HG03175 (cell line): ENCODE data around the gene CFAP20DC.
"Not testable (repeated sequence)": the region's sequence is repeated elsewhere in the genome, so short reads cannot be mapped to it uniquely, and the experiment has no call there.

Experiments used
- ATAC-seq: cut with Tn5 transposase; IDR thresholded peaks from one replicate; pipeline ENCODE4 v1.9.1; 2021; ENCODE audit warnings: mild to moderate bottlenecking, moderate library complexity; ENCODE audit not compliant: unreplicated experiment

CFAP20DC gene

GRCh38 chr3:58824285-58824684, 225.5 kb downstream of the CFAP20DC start:
- no peak for ATAC-seq

DNA sequence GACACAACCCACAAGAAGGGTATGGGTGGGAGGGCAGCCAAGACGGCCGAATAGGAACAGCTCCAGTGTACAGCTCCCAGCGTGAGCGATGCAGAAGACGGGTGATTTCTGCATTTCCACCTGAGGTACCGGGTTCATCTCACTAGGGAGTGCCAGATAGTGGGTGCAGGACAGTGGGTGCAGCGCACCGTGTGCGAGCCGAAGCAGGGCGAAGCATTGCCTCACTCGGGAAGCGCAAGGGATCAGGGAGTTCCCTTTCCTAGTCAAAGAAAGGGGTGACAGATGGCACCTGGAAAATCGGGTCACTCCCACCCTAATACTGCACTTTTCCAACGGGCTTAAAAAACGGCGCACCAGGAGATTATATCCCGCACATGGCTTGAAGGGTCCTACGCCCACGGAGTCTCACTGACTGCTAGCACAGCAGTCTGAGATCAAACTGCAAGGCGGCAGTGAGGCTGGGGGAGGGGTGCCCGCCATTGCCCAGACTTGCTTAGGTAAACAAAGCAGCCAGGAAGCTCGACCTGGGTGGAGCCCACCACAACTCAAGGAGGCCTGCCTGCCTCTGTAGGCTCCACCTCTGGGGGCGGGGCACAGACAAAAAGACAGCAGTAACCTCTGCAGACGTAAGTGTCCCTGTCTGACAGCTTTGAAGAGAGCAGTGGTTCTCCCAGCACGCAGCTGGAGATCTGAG, 243.1 kb downstream of the CFAP20DC start:
- not testable (repeated sequence) for ATAC-seq

- ATAC-seq, result no peak
Observed at GRCh38 chr3:58804914-58805313, 244.9 kb downstream of the CFAP20DC start.

- no peak for ATAC-seq
Observed at GRCh38 chr3:58801541-58801940, 248.3 kb downstream of the CFAP20DC start.

DNA sequence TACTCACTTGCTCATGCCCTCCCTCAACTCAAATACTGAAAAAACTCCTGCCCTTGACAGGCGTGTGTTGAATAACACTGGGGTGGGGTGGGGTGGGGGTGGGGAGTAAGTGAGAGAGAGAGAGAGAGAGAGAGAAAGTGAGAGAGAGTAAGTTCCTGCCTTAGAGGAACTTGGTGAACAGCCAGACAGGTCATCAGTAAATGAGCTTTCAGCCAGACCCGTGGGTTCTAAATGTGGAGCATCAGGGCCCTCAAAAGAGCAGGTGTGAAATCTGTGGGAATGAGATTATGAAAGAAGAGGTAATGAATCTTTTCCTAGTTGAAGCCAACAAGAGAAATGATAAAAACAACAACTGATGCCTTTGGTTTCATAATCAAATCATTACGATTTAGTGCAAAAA, 248.9 kb downstream of the CFAP20DC start:
- no peak for ATAC-seq

GRCh38 chr3:58800032-58800431, 249.8 kb downstream of the CFAP20DC start:
- ATAC-seq, result no peak

DNA sequence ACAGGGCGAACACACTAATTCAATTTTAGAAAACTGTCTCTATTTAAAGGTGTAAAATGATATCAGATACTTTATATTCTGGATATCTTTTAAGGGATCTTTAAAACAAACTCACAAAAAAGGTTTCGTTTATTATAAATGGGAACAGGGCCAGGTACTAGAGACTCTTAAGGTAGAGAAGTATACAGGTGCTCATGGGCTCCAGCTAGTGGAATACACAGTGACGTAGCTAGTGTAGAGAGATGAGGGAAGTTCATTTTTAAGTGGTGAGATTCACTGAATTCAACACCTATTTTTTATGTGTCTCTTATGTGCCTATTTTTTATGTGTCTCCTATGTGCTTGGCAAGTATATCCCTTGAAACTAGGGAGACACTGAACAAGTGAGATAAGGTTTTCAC, 250.6 kb downstream of the CFAP20DC start:
- no peak for ATAC-seq

- no peak for ATAC-seq
Observed at GRCh38 chr3:58798312-58798711, 251.5 kb downstream of the CFAP20DC start.

GRCh38 chr3:58794750-58795149, 255.1 kb downstream of the CFAP20DC start:
- ATAC-seq, result no peak

DNA sequence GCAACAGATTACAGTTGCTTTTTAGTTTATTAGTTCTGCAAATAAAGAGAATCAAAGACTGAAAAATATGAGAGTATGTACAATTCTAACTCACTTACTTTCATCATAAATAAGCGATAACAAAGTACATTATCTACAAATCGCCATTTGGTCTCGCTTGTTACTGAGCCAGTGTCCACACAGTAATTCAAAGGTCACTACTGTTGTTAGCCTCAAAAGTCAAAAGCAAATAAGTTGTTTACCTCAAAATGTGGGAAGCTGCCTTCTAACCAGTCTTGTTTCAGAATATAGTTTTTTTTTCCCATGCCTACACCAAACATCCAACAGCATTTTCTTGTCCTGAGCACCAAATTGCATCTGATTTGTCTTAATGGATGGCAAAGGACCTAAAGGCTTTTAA, 255.9 kb downstream of the CFAP20DC start:
- no peak for ATAC-seq

GRCh38 chr3:58792921-58793451, 256.8 kb downstream of the CFAP20DC start:
- no peak for ATAC-seq

DNA sequence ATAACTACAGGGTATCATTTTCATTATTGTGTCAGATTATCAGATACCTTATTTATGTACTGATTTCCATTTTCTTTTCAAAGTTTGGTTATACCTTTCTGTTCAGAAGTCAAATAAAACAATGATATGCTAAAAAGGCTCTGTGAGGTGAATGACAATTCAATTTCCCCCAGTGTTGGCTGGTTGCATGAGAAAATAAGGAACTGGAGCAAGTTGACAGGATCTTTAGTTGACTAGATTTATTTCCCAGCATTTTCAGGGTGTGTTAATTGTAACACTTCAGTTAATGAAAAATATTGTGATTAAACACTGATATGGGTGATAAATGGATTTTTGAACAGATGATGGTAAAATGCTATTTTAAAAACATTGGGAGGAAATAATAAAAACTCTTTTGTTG, 260.4 kb downstream of the CFAP20DC start:
- no peak for ATAC-seq

DNA sequence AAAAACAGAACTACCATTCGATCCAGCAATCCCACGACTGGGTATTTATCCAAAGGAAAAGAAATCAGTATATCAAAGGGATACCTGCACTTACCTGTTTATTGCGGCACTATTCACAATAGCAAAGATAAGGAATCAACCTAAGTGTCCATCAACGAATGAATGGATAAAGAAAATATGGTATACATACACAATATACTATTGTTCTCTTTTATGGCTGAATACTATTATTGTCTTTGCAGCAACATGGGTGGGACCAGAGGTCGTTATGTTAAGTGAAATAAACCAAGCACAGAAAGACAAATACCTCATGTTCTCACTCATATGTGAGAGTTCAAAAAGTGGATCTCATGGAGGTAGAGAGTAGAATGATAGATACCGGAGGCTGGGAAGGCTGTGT, 264.9 kb downstream of the CFAP20DC start:
- ATAC-seq, result no peak

- no peak for ATAC-seq
Observed at GRCh38 chr3:58784425-58784824, 265.4 kb downstream of the CFAP20DC start.

DNA sequence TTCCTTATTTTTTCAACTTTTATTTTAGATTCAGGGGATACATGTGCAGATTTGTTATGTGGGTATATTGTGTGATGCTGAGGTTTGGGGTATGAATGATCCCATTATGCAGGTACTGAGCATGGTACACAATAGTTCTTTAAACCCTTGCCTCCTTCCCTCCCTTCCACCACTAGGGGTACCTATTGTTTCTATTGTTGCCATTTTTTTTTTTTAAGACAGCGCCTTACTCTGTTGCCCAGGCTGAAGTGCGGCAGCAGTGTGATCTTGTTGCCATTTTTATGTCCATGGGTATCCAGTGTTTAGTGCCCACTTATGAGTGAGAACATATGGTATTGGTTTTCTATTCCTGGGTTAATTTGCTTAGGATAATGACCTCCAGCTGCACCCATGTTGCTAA, 266.0 kb downstream of the CFAP20DC start:
- no peak for ATAC-seq

GRCh38 chr3:58779934-58780333, 269.9 kb downstream of the CFAP20DC start:
- no peak for ATAC-seq

- ATAC-seq, result no peak
Observed at GRCh38 chr3:58776231-58776630, 273.6 kb downstream of the CFAP20DC start.

DNA sequence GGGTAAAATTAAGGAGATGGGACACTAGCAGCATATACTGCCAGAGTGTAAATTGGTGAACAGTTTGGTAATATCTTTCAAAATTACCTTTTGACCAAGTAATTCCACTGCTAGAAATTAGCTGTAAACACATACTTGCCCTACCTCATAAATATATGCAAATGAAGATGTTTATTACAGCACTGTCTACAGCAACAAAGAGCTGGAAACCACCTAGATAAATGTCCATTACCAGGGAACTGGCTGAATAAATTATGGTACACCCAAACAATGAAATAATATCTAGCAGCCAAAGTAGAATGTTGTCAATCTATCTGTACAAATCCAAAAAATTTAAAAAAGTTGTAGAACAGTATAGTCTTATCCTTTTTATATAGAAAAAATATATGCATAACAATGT, 277.4 kb downstream of the CFAP20DC start:
- ATAC-seq, result no peak

GRCh38 chr3:58769065-58769464, 280.8 kb downstream of the CFAP20DC start:
- no peak for ATAC-seq

GRCh38 chr3:58766587-58767282, 283.1 kb downstream of the CFAP20DC start:
- no peak for ATAC-seq

- ATAC-seq, result no peak
Observed at GRCh38 chr3:58755150-58755549, 294.7 kb downstream of the CFAP20DC start.

- peak; percentile 64 for ATAC-seq
Observed at GRCh38 chr3:58754074-58754473, 295.8 kb downstream of the CFAP20DC start.
